HG02970 (cell line): ENCODE measurements around the gene UFSP2.

ENCODE experiments used
- ATAC-seq: cut with Tn5 transposase; IDR thresholded peaks from one replicate; pipeline ENCODE4 v1.9.1; 2021; ENCODE audit warnings: mild to moderate bottlenecking, moderate library complexity, moderate number of reproducible peaks; ENCODE audit not compliant: unreplicated experiment, low FRiP score

Gene UFSP2

DNA sequence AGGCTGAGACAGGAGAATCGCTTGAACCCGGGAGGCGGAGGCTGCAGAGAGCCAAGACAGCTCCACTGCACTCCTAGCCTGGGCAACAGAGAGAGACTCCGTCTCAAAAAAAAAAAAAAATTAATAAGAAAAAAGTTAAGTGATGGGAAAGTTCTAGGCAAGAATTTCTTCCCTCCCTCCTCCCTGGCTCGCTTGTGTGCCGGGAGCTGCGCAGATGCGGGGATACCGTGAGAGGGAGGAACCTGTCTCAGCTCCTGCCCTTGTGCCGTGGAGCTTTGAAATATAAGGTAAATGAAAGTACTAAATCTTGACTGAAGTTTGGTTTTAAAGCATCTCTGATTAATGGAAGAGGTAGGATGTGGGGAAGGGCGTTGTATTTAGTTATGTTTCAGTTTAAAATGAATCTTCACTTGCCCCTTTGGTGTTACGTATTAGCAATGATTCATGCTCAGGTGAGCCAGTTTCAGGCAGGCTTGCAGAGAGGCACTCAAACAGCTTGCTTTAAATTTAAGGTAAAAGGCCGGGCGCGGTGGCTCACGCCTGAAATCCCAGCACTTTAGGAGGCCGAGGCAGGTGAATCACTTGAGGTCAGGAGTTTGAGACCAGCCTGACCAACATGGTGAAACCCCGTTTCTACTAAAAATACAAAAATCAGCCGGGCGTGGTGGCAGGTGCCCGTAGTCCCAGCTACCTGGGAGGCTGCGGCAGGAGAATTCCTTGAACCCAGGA is 1.4 kb upstream of the UFSP2 start:
- ATAC-seq = no peak

DNA sequence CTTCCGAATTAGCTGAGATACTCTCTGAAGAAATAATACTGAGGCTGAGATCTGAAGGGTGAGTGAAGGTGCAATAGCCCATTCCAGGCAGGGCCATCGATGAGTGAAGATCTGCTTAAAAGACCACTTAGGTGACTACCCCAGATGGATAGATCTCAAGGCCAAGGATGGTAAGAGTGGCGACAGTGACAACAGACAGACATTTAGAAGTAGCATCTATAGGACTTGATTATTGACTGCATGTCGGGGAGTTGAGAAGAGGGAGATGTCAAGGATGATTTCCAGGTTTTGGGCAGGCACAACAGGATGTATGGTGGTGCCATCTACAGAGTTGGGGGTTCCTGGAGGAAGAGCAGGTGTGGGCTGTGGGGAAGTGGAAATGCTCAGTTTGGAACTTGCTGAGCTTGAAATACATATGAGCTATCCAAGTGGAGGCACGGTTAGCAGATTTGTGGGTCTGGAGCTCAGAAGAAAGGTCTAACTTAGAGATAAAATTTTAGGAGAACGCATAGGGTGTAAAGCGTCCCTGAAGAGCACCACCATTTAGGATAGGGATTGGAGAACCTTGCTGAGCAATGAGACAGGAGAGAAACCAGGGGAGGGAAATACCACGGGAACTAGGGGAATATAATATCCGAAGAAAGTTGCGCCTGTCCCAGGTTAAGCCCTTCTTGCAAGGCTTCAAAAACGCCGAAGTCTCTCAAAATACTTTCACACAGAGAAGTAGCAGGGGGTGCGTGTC is 688 bp downstream of the UFSP2 start:
- ATAC-seq = no peak

DNA sequence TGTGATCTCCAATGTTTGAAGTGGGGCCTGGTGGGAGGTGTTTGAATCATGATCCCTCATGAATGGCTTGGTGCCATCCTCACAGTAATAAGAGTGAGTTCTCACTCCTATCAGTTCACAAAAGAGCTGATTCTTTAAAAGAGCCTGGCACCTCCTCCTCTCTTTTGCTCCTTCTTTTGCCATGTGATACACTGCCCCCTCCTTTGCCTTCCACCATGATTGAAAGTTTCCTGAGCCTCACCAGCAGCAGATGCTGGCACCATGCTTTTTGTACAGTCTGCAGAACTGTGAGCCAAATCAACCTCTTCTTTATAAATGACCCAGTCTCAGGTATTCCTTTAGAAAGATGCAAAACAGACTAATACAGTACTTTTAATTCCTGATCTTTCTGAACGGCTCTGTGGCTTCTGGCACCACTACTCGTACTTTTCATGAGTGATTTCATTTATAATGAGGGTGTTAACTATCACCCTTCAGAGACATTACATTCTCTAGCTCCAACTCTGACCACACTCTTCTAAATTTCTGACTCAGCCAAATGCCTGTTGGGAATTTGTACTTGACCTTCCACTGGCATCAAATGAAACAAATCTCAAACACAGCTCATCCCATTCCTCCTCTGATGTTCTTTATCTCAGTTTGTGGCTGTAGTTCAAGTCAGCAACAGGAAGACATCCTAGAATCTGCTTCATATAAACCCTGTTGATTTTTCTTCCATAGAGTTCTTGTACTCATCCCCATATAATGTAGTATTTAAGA is 4.2 kb downstream of the UFSP2 start:
- ATAC-seq = no peak

DNA sequence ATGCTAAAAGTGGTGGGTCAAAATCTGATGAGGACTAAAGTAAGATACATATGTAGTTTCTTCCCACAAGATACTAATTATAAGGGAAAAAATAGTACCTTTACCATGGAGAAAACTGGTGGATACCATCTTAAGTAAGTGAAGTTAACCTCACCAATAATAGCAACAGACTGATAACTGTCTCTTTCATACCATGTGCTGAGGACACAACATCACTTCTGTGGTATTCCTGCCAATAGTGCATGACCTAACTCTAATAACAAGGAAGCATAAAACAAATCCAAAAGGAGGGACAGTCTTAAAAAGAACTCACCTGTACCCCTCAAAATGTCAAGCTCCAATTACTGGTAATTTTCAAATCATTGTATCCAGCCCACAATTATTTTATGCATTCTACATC is 8.8 kb downstream of the UFSP2 start:
- ATAC-seq = no peak

DNA sequence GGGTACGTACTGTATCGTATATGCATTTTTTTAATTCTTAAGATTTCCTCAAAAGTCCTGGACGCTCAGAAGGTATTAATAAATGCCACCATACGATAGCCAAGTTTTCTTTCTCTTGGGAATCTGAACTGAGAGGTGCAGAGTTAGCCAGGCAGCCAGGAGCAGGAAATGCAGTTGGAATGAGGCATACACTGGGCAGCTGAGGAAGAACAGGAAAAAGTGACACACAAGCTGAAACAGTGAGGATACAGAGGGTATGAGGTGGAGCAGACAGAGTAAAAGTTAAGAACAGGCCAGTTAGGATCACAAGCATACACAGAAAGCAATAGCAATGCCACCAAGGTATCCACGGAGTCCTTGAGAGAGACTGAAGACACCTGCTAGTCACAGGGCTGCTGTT is 13.4 kb downstream of the UFSP2 start:
- no peak for ATAC-seq

DNA sequence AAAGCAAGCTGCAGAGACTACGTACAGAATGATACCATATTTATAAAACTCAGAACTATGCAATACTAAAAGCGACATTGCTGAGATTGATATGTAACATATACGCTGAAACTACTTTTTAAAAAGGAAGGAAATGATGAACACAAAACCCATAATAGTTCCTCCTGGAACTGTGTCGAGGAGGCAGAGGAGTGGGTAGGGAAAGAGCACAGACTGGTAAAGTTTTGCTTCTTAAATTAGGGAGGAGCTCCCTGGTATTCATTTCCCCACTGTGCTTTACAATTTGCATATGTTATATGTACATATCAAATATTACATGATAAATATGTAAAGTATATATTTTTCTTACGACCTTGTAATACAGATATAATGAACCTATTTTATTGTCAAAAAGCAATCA is 13.9 kb downstream of the UFSP2 start:
- no peak for ATAC-seq

DNA sequence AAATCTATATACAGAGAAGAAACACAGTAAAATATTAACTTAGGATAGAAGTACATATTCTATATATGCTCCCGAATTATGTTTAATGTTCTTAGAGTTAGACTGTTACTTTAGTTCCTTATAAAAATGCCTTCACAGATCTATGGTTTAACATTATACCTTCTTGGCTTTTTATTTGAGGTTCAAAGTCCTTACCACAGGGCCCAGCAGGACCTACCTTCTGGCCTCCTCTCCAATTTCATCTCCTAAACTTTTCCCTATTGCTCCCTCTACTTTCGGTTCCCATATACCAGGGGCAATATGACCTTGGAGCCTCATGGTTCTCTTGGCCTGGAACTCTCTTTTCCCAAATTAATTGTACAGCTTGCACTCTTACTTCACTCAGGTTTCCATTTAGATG is 17.3 kb downstream of the UFSP2 start:
- ATAC-seq = no peak

DNA sequence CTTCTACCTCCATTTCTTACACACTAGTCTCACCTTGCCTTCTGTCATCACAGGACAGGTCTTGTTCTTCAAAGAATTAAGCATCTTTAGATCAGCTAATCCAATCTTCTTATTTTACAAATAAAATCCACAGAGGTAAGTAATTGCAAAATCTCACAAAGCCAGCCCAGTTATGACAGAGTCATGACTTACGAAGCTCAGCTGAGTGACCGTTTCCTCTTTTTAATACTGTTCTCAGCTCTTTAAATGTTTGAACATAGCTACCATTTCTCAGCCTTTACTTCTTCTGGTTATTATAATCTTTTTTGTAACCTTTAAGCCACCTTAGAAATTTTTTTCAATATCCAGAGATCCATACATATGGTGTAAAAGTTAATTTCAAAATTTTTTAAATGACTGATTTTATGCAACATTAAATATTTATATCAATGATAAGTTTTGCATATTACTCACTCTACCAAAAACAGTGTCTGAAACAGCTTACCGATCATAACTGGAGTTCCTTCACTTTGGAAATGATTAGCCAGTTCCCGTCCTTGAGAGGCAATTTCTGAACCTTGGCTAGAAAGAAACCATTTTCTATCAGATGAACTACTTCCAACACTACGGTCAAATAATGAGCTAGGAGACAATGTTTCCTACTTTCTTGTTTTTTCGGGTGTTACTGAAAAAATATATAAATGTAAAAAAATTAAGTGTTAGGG is 20.3 kb downstream of the UFSP2 start:
- no peak for ATAC-seq

DNA sequence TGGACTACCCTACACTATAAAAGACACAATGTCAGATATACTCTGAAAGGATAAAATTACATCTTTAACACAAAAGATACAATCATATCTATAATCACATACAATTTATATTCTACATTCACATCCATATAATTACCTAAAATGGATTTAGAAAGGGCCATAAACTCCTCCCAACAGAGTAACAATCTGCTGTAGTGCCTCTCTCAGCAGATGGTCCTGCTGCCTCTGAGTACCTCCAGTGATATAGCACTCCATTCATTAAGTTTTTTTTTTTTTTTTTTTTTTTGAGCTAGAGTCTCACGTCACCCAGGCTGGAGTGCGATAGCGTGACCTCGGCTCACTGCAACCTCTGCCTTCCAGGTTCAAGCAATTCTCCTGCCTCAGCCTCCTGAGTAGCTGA is 21.7 kb downstream of the UFSP2 start:
- no peak for ATAC-seq

DNA sequence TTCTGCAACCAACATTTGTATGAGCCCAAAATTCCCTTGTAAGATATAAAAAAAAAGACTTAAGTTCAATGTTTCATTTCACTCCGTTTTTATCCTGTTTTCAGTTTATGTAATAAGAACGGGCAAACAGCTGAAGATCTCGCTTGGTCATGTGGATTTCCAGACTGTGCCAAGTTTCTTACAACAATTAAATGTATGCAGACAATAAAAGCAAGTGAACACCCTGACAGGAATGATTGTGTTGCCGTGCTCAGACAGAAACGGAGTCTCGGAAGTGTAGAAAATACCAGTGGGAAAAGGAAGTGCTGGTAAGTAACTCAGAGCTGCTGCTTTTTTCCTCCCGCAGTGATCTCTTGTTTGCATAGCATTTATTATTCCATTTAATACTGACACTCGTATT is 26.3 kb downstream of the UFSP2 start:
- ATAC-seq = no peak

DNA sequence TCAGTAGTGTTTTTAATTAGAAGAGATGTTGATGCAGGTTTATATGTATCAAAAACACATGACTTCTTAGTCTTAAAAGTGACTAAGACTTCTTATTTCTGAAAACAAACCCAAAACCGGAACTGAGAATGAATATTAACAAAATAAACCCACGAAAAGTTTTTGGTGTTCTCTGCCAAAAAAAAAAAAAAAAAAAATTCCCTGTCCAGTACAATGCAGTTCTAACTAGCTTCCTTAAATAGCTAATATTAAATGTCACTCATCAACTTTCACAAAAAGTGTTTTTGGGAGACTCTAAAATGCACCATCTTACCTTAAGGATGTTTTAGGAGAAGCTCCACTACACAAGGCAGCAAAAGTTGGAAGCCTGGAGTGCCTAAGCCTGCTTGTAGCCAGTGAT is 27.1 kb downstream of the UFSP2 start:
- no peak for ATAC-seq

DNA sequence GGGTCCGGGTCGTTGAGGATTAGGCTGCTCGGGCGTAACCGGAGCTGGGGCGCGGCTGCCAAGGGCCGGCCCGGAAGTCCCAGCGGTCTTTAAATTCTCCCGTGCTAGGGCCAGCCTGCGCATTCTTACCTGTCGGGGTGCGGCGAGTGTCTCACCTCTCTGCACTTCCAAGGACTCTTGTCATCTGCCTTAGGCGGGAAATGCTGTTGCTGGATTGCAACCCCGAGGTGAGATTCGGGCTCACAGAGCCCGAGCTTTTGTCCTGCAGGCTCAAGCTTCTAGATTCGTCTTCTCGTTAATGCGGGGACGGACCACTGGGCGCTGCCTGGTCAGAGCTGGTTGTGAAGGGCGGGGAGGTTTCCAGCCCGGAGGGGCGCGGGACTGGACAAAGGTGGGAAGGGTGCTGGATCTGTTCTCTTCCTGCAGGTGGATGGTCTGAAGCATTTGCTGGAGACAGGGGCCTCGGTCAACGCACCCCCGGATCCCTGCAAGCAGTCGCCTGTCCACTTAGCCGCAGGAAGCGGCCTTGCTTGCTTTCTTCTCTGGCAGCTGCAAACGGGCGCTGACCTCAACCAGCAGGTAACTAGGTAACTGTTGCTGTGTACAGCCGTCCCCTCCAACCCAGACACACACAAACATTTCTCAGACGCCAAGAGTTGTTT is 28.9 kb downstream of the UFSP2 start, which contains the start of gene ANKRD37:
ANKRD37 (plus strand) TSS at position 118 of the 662 bp plus-strand sequence; CDS start at position 201, 83 bp downstream.
- ATAC-seq = no peak

DNA sequence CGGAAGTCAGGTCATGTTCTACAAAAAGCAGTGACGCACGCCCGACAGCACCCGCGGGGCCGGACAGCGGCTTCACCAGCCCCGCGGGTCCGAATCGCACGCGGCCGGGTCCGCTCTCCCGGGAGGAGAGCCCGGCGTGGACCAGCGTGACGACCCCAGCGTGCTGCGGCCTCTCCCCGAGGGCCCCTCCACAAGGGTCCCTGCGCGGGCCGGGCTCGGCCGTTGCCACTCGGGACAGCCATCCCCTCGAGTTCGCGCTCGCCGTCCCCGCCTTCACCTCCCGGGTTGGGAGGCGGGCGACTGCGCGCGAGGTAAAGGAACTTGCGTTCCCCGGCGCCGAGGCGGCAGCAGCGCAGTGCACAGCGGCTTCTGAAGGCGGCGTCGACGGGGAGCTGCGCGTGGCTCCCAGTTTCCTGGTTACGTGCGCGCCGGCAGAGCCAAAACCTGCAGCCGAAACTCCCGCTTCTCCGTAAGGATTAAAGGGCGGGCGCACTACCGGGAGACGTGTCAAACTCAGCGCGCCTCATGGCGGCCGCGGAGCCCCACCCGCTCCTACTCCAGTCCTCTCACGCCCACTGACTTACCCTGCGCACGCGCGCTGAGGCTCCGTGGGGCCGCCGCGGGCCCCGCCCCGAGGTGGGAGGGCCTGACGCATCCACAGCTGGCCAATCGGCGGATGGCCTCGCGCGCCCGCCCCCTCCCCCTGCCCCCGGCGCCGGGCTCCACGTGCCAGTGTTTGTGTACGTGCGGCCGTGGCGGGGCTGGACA is 29.6 kb downstream of the UFSP2 start:
- peak; percentile 85 for ATAC-seq

DNA sequence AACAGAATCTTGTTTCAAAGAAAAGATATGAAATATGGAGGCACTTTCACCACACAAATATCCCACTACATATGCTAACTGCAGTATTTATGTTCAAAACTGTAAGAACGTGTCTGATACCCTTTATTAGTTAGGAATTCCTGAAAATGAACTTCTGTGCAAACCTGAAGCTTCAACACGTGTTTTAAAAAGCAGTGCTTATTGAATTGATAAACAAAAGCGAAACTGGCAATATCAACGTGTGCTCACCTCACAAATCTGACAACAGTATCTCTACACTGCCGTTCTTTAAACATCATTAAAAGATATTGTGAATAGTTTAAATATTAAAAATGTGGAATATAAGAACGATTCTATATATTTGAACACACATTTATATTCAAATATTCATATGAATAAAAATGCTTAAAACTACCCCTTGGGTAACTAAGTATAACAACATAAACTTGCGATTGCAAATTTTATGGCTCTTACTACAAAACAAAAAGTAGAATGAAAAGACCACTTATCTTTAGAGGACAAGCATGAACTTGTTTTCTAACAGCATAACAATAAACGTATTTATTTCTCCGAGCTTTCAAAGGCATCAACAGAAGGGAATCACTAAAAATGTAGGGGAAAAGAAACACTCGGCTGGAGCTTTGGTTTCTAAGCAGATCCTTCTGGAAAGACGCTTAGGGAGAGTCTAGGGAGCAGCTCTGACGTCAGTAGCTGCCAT is 30.4 kb downstream of the UFSP2 start, which contains the start of gene LRP2BP:
LRP2BP (minus strand) TSS at position 687 of the 718 bp plus-strand sequence. CDS start 17,738 bp downstream, outside the sequence.
- ATAC-seq = no peak

DNA sequence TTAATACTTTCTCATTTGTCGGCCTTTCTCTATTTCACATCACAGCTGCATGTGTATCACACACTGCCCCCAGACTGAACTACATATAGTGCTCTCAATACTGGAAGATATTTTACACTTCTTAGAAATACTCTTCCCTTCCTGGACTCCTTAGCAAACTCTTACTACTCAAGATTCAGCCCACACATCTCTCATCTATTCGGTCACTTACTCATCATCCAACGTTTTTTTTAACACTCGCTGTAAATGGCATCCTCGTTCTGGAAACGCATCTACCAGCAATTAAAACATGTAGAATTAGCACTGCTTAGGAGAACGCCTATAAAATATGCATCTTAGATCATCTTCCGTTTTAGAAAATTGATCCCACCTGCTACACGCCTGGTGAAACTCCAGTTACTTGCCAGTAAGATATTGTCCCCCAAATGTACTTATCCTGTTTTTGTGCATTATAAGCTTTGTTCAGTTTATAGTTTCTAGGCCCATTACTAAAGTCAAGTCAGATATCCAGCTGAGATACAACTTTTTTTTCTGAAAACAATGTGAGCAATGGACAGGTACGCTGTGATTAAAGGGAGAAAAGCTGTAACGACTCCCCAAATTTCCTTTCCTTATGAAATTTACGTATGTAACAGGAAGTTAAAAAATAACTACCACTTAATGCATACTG is 31.1 kb downstream of the UFSP2 start:
- no peak for ATAC-seq

DNA sequence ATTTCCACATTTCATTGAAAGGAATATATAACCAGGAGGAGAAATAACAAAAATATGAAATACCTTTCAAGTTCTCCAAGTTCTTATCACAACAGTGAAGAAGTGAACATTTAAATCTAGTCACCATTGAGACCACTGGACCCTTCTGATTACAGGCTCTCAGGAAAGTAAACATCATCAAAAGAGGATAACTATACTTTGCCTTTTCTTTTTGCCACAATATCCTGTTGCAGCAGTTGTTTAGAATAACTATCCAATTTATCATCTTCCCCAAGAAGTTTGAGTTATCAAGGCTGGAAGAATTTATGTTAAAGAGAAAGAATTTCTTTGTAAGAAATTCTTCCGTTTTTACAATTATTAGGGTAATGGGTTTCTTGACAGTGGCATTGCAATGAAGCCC is 33.6 kb downstream of the UFSP2 start:
- ATAC-seq = no peak

DNA sequence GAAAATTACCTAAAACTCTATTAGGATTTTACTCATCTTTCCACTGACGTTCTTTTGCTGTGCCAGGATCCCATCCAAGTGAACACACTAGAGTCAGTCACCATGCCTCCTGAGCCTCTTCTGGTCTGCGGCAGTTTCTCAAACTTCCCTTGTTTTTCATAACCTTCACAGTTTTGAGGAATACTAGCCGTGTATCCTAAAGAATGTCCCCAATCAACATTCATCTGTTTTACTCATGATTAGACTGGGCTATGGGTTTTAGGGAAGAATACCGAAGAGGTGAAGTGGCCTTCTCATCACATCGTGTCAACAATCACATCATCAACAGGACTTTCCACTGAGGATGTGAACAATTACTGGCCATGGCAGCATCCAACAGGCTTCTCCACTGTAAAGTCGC is 34.8 kb downstream of the UFSP2 start:
- ATAC-seq = no peak

DNA sequence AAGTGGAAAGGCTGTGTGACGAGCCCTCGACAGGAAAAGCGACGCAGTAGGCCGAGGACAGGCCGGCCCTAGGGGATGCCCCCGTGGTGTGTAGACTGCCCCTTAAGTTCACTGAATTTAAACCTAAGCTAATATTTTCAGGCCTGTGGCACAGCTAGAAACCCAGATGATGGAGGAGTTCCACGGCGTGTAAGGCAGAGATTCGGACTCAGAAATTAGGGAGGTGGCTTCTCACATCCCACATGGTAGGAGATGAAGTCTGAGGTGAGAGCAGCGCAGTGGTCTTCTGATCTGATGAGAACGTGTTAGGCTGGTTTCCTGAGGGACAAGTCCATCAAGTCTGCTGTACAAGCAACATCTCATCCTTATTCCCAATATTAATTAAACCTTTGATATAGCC is 37.8 kb downstream of the UFSP2 start:
- ATAC-seq = no peak
